Right forelimb (tissue), 1 donor: ENCODE measurements around the gene CHST1.
A peak's percentile ranks its signal among the peaks of the same experiment; 100 is the strongest.

Source experiments
- DNase-seq: peaks from one replicate; pipeline ENCODE4 v3.0.0-alpha.2; 2018

The CHST1 gene

DNA sequence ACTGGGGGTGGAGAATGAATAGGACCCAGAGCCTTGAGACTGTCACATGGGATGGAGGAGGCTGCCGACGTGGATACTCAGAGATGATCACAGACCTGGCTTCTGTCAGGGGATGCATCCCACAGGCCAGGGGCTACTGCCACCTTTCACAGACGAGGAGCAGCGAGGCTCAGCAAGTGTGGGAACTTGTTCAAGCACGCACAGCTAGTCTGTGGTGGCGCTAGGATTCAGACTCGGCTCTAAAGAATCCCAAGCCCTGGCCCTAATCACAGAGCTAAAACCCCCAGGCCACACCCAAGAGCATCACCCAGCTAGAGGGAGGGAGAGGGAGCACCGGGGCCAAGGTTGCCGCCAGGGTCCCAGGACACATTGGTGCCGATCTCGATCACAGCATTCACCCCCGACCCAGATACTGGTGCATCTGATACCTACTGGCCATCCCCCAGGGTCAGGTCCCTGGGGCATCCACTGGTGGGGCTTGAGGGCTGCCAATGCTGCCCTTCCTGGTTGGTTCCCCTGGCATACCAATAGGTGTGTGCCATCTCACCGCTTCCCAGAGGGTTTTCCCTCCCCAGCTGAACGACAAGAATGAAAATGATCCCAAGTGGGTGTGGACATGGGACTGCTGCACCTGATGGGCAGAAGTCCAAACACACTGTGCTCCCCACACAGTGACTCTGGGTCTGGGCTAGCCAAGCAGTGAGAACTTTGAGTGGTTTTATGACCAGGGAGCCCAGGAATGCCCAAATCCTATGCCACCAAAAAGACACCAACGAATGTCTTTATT is 6.2 kb downstream of the CHST1 start:
- DNase-seq, result no peak

DNA sequence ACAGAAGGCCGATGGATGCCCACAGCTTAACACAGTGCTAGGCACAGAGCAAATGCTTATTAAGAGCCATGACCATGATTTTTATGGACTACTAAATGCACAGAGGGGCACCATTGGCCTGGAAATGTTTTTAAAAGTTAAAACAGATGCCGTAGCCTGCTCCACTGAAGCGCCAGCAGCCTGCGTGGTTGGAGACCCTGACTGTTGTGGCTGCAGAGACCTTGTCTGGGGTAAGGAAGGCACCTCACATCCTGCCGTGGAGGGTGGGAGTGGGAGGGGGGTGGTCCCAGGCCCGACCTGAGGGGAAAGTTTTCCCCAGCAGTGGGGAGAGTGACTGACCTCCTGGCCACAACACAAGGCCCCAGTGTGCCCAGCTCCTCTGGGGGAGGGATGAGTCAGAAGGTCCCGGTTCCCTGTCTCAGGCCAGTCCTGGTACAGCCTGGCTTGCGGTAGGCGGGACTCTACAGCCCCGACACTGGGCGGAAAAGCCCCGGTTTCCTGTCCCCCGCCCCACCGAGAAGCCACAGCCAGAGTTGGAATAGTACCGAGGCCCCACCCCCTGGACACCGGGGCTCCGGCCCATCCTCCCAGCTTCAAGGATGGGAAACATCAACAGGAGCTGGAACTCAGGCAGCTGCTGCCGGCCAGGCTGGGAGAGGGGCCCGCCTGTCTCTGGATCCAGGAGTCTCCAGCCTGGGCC is 7.0 kb downstream of the CHST1 start:
- peak; percentile 89 for DNase-seq

DNA sequence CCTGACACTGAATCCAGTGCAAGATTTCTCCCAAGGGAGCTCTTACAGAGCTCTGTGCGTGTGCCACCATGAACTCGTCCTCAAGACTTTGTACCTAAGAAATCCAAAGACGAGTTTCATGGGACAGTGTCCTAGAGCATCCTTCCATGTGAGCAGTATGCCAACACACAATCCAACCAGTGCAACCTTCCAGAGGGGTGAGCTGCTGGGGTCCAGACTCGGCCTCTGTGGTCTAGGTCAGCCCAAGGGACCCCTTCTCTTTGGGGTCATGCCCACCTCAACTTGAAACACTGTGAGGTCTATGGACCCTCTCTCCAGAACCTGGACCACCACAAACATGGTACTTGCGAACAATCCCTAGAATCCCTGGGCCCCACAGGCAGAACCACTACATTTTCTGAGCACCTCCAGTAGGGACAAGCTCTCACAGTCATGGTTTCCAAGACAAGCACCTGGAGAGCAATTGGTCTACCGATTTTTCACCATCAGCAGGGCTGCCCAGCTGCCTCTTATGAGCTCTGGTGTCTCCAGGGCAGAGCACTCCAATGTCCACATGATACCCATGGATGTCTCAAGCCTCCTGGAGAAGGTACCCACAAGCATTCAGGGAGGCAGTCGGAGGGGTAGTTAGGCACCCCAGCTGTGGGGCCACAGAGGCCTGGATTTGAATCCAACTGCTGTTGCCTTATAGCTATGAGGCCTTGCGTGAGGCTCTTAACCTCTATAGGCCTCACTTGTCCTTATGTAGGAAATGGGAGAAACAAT is 7.7 kb downstream of the CHST1 start:
- no peak for DNase-seq

DNA sequence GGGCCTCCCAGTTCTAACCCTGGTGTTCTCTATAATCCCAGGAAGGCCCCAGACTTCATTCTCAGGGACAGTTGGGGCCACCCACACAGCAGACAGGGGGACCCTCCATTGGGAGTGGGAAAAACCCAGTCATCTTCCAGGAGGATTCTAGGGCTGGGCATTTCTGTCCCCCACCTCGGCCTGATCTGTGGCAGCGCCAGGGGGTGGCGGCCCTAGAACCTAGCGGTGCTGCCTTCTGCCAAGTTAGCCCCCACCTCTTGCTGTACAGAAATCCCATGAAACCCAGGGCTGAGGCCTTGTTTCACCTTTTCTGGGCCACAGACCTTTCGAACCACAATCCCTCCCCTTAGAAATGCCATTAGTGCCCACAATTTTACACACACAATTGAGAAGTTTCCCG is 9.6 kb downstream of the CHST1 start:
- no peak for DNase-seq

DNA sequence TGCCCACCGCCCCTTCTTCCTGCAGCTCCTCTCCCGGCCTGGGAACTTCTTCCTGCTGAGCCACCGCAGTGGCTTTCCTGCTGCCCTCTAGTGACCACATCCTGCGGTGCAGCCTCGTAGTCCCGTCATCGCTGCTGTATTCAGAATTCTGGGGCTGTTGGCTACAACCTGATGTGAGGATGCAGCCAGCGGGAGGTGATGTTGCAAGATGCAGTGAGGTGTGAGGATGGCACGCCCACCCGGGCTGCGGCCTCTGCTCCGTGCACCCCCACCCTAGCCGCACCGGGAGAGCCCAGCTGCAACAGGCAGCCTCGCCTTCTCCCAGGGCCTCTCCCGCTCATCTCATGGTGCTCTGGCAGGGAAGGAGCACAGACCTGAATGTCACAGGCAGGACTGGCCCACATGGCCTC is 10.1 kb downstream of the CHST1 start:
- DNase-seq, result peak; percentile 90

DNA sequence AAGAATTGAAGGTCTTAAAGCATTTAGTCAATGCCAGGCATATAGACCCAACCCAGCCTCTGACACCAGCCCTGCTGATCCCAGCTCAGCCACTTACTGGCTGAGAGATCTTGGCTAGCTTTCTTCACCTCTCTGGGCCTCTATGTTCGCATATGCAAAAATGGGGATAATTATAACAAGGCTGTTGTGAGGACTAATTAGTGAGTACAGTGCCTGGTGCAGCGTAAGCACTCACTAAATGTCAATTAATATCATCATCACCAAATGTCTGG is 10.5 kb downstream of the CHST1 start:
- DNase-seq, result no peak

DNA sequence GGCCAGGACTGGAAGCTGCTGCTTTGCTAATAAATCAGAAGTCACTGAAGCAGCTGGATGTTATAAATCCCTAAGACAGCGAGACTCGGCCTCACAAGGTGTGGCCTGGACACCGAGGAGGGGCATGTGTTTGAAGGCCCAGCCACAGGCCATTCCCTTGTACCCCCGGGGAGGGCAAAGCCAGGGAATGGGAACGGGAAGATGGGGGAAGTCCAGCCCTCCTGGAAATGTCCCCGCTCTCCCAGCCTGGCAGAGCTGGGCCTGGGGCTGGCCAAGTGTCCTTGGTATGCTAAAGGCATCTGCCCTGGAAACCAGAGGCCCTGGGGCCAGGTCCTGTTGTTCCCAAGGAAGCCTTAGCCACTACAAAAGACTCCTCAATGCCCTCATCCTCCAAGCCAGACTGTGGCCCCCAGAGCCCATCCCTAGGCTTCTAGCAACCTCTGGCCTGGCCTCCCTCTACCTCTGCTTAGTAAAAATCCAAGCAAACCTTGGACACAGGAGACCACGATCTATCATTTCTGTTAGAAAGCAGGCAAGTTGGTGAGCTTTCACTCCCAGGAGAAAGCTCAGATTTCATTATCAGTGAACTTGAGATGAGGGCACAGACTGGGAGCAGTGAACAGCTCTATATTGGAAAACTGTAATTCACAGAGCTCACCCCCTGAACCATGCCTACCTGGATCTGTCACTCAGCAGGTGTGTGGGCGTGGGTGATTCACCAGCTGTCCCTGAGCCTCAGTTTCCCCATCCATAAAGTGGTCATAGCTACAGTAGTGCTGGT is 11.0 kb downstream of the CHST1 start:
- peak; percentile 39 for DNase-seq

DNA sequence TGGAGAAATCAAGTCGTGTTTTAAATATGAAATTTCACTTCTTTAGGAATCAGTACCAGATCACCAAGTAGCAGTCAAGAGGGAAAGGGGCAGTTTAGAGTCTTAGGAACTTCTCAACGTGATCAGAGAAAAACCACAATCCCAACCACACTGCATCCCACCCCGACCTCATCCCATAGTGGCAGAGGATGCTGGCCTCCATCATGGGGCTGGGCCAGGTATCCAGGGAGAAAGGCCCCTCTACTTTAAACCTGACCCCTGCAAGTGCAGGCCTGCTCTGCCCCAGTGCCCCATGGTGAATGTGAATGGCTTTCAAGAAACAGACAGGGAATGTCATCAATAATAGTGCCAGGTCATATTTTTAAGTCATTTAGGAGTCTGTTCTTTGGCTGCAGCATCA is 12.1 kb downstream of the CHST1 start:
- peak; percentile 35 for DNase-seq

DNA sequence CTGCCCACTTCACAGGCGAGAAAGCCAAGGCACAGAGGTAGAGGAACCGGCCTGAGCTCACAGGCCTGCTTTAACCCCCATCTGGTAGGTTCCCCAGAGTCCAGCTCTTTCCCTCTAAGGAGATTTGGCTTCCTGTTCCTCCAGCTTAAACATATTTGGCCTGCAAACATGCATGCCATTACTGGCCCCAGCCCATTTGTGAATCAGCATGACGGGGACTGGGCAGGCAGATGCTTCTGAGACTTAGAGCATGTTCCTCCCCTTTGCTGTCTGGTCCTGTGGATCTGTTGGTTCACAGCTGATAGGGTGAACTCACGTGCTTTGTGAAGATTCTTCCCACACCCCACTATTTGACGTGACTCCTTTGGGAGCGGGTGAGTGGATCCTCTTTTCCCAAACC is 12.6 kb downstream of the CHST1 start:
- DNase-seq, result no peak

DNA sequence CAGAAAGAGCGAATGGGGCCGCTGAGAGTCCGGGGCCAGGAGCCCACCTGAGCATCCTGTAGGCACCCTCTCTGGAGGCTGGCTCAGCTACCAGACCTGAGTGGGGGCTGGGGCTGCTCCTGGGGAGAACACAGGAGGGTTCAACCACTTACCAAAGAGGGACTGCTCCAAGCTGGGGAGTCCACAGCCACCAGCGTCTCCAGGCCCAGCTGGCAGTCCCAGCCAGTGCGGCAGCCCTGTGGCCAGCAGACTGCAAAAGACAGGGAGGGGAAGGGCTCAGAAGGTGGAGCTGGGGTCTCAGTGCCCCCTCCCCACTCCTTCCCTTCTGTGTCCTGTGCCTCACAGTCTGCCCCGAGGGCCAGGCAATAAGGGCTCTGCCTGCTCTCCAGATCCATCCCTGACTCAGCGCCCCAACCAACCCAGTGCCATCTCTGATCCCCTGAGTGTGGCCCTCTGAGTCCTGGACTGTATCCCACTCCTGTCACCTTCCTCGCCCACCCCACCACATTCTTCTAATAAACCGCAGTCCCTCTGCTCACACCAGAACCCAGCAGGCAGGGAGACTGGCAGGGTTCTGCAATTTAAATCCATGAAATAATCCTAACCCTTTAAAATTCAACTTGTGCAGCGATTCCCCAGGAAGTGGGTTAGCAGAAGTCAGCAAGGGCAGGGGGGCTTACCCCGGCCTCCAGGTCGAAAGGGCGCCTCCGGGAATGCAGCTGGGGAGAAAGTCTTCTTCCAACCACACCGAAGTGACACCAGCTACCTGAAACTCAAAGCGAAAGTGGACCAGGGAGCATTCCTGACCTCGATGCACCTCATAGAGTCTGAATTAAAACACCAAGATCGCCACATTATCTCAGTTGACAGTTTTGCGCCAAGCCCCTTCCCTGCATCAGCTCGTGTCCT is 13.3 kb downstream of the CHST1 start:
- no peak for DNase-seq

DNA sequence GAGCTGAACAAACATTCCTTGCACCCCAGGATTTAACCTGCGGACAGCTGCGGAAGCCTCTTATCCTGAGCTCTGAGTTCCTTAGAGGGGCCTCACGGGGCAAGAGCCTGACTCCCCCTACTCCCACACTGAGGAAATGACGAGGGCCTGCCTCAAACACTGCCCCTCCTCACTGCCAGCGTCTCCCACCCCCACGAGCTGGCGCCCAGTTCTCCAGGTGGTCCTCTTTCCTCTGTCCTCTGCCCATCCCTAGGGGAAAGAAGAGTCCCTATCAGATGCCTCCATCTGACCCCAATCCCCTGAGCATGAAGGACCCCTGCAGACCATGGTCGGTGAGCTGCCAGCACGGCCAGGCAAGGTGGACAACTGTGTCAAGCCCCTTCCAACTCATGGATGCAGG is 14.3 kb downstream of the CHST1 start:
- peak; percentile 29 for DNase-seq

DNA sequence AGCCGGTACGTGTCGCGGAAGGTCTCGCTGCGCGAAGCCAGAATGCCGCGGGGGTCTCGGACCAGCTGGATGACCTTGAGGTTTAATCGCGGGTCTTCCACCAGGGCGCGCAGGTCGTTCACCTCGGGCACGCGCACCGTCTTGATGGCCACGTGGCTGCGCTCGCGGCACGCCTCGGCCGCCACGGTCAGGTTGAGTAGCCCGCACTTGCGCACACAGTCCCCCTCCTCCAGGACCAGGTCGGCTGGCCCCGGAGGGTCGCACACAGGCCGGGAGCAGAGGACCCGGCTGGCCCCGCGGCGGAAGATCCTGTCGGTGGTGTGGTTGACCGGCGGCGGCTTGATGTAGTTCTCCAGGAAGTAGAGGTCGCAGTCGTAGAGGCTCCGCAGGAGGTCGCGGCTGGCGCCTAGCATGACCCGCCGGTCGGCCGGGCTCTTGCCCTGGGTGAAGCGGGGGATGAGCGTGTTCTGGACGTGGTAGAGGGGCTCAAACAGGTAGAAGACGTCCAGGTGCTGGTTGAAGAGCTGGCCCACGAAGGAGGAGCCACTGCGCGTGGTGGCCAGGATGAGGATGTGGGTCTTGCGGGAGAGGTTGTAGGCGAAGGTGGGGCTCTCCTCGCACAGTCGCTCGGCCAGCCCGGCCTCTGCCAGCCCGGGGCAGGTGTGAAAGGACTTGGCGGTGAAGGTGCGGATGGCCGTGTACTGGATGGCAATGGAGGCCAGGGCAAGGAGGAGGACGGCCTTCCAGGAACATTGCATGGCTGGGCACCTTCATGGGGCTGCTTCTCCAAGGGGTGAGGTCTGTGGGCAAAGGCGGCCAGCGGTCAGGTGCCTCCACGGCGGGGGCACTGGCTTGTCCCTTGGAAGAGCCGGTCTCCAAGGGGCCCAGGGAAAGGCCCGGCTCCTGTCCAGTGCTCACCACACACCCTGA is 15.0 kb downstream of the CHST1 start:
- peak; percentile 31 for DNase-seq

DNA sequence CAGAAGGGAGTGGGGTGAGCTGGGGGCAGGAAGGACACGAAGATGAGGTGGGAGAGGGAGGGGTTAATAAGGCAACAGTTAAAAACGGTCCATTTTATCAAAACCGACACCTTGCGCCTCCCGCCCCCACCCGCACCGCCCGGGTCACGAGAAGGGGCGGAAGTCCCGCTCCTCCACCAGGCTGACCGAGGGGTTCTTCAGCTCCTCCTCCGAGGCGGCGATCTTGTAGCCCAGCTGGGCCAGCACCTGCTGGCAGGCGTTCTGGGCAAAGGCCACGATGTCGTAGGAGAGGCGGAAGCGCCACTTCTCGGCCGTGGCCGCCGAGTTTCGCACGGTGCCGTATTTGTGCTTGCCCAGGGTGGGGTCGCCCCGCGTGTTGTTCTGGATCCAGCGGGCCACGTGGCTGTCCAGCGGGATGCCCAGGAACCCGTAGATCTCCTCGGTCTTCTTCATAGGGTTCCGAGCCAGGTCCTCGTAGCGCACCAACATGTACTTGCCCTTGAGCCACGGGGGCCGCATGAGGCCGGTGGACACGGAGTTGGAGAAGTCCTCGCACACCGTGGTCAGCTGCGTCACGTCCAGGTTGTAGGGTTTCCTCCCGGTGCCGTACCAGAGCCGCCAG is 15.8 kb downstream of the CHST1 start:
- DNase-seq, result peak; percentile 26

DNA sequence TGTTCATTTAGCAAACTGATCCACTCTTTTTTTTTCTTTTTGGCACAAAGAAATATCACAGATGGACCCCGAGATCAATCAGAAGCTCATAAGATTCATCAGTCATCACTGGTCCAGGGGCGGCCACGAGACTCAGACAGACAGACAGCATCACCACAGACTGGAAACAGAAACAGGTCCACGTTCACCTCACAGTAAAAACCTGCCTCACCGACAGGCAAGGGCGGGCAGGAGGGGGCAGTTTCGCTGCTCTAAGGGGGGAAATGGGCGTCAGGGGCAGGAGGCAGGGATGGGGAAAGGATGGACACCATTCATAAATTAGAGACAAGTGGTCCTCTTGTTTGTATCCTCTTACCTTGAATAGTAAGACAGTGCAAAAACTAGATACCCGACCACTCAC is 16.5 kb downstream of the CHST1 start:
- DNase-seq, result no peak

DNA sequence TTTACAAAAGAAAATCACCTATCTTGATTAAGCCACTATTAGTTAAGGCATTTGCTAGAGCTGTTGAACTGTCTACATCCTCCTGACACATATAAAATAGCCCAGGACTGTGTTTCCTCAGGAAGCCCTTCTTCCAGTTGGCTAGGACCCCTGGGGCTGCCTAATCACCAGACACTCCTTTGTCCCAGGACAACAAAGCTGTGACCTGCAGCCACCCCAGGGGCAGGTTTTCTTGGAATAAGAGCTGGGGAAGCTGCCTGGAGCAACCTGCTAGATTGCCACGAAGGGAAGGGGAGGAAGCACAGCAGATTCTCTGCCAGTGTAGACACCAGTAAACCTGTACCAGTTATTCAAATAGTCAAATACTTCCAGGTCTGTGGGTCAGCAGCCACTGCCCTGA is 17.6 kb downstream of the CHST1 start:
- DNase-seq, result peak; percentile 34

DNA sequence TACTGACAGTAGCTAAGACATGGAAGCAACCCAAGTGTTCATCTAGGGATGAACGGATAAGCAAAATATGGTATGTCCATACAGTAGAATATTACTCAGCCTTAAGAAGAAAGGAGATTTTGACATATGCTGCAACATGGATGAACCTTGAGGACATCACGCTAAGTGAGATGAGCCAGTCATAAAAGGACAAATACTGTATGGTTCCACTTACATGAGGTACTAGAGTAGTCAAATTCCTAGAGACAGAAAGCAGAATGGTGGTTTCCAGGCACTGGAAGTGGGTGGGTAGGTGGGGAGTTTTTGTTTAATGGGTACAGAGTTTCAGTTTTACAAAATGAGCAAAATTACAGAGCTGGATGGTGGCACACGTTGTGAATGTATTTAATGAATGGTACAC is 18.1 kb downstream of the CHST1 start:
- DNase-seq, result no peak

DNA sequence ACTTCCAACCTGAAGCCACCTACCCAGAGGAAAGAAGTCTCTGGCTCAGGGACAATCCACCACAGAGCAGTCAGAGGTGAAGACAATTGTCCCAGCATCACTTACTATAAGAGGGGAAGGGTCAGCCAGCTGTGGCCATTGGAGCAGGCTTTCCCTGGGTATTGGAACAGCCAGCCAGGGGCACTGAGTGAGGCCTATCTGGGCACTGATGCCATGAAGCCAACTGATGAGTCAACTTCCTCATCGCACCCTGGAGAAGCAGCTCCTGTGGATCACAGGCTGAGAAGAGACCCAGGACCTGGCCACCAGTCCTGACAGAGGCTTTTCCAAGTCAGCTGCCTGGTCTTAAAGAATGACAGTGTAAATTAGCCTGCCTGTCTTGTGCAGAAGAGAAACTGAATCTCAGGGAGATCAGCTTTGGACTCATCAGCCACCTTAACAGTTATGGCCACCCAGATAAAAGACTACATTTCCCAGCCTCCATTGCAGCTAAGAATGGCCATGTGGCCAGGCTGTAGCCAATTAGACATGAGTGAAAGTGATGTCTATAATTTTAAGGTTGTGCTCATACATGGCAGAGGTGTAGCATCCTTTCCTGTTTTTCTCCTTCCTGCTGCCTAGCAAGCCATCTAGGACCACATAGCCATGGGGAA is 19.0 kb downstream of the CHST1 start:
- peak; percentile 34 for DNase-seq

DNA sequence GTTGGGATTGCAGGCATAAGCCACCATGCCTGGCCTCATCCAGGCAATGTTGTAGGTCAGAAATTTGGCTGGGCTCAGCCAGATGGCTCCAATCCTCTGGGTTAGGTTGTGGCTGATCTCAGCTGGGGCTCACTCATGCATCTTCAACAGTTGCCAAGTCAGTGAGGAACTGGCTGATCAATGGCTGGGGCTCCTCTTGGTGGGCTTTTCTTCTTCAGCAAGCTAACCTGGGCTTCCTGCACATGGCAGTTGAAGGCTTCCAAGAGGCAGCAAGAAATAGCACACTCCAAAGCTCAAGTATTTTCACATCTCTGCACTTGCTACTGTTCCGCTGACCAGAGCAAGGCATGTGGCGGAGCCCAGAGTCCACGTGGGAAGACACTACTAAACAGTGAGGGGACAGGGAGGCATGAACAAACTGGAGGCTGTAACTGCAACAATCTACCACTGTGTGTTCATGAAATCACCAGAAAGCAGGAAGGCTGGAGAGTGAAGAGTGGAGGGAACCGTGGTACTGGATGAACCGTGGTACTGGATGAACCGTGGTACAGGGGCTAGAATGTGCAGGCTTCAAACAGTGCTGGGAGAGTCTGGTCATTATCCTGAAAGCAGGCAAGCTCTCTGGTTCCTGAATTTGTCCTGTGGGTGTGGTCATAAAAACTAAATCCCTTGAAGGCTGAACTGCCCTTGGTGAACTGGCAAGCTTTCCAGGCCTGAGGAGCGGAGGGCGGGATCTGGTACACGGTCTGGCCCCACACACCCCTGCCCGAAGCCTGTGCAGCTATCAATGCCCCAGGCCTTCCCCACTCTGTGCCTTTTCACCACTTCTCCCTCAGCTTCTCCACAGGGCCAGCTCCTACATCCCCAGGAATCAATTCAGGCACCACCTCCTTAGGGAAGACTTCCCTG is 20.2 kb downstream of the CHST1 start:
- no peak for DNase-seq
